HG02870 (cell line): ENCODE data around the gene UNC45A.

Experiments
- ATAC-seq: cut with Tn5 transposase; IDR thresholded peaks from one replicate; pipeline ENCODE4 v1.9.1; 2021; ENCODE audit warnings: mild to moderate bottlenecking, moderate library complexity; ENCODE audit not compliant: unreplicated experiment

The UNC45A gene

DNA sequence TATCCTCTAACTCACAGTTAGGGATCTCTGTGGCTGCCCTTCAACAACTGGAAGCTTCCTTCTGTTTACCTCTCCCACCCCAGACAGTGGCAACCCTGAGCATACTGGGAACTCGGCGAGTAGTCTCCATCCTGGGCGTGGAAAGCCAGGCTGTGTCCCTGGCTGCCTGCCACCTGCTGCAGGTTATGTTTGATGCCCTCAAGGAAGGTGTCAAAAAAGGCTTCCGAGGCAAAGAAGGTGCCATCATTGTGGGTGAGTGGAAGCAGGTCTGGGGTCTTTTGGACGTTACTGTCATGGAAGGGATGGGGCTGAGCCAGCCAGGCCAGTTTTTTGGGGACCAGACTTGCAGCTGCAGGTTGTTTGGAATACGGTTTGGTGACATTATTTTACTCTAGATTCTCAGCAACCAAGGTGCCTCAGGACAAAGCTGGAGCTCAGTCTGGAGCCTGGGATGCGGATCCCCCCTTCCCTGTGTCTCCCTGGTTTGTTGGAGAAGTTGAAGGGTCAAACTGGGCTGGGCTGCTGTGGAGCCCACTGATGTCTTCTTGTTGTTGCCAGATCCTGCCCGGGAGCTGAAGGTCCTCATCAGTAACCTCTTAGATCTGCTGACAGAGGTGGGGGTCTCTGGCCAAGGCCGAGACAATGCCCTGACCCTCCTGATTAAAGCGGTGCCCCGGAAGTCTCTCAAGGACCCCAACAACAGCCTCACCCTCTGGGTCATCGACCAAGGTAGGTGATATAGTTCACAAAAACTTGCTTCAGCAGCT lies 7.5 kb downstream of the UNC45A start:
- no peak for ATAC-seq

- no peak for ATAC-seq
Observed at GRCh38 chr15:90945091-90945490, 10.0 kb downstream of the UNC45A start.

DNA sequence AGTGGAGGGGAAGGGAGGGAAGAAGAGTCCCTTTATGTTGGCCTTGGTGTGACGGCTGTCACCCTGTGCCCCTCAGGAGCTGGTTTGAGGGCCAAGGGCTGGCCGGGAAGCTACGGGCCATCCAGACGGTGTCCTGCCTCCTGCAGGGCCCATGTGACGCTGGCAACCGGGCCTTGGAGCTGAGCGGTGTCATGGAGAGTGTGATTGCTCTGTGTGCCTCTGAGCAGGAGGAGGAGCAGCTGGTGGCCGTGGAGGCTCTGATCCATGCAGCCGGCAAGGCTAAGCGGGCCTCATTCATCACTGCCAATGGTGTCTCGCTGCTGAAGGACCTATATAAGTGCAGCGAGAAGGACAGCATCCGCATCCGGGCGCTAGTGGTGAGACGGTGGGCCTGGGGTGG lies 11.5 kb downstream of the UNC45A start:
- no peak for ATAC-seq

DNA sequence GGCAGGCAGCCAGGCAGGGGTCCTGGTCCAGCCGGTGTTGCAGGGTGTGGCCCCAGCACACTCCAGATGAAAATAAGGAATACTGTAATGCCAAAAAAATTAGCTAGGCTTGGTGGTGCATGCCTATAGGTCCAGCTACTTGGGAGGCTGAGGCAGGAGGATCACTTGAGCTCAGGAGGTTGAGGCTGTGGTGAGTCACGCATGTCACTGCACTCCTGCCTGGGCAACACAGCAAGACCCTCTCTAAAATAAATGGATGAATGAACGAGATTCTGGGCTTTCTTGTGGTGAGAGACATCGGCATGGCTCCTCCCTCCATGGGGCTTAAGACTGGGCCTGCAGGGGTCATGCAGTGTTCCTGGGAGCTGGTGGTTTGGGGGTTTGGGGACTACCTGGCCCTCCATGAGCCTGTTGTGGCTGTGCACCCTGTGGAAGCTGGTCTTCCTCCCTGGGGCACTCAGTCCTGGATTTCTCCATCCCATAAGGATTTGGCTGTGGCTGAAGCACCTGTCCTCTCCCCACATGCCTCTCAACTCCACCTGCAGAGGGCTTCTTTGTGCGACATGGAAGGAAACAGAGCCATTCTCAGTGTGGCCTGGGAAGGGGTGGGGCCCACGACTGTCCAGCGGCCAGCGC lies 12.0 kb downstream of the UNC45A start:
- ATAC-seq = no peak

DNA sequence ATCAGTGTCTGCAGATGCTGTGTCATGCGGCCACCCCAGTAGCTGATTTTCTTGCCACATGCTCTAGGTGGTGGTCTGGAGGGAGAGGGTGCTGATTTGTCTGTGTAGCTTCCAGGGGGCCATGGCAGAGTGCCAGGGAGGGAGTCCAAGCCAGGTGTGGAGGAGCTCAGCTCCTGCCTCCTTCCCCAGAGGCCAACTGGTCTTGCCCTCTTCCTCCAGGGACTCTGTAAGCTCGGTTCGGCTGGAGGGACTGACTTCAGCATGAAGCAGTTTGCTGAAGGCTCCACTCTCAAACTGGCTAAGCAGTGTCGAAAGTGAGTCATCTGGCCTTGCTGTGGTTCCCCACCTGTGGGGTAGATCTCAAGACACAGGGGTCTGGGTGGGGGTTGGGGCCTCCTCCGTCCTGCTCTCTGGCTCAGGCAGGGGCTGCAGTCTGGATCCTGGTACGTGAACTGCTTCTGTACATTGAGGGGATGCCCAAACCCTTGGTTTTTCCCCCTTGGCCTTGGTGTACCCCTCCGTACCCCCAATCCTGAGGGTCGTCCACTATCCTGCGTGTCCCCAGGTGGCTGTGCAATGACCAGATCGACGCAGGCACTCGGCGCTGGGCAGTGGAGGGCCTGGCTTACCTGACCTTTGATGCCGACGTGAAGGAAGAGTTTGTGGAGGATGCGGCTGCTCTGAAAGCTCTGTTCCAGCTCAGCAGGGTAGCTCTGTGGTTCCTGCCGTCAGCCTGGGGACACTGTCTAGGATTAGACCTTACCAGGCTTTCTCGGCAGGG lies 12.7 kb downstream of the UNC45A start:
- no peak for ATAC-seq

DNA sequence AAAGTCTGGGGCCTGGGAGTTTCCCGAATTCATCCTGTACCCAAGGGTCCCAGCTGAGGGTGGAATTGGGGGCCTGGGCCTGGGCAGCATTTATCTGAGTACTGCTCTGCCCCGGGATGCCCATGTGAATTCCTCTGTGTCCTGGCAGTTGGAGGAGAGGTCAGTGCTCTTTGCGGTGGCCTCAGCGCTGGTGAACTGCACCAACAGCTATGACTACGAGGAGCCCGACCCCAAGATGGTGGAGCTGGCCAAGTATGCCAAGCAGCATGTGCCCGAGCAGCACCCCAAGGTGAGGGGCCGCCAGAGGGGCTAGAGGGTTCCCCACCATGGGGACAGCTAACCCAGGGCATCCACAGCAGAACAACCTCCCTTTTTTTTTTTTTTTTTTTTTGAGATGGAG lies 13.4 kb downstream of the UNC45A start:
- no peak for ATAC-seq

DNA sequence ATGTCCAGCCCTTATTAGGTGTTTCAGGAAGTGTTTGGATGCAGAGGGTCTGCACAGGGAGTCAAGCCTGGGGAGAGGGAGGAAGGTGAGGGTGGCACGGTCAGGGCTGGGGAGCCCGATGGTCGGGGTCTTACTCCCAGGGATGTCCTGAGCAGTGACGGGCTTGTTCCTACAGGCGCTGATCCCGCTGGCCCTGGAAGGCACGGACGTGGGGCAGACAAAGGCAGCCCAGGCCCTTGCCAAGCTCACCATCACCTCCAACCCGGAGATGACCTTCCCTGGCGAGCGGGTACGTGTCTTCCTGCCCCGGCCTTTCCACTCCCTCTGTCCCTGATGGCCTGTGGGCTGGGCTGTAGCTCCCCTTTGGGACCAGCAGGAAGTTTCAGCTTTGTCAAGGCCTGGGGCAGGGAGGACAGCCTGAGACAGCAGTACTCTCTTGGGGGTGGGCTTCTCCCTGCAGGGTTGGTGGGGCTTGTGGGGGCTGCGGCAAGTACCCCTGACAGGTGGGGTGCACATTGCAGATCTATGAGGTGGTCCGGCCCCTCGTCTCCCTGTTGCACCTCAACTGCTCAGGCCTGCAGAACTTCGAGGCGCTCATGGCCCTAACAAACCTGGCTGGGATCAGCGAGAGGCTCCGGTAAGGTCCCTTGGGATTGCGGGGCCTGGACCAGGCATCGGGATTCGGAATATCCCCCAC lies 15.0 kb downstream of the UNC45A start:
- no peak for ATAC-seq

DNA sequence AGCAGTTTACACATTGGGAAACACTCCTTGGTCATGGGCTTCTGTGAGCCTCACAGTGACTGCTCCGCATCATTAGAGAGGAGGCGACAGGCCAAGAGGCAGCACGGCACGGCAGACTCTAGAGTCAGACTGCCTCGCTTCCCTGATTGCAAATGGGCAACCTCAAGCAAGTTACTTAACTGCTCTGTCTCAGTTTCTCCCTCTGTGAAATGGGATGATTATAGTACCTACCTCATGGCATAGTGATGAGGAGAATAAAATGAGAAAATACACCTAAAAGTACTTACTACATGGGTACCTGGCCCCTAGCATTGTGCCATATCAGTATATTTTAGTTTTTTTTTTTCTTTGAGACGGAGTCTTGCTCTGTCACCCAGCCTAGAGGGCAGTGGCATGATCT lies 15.6 kb downstream of the UNC45A start:
- ATAC-seq = no peak

DNA sequence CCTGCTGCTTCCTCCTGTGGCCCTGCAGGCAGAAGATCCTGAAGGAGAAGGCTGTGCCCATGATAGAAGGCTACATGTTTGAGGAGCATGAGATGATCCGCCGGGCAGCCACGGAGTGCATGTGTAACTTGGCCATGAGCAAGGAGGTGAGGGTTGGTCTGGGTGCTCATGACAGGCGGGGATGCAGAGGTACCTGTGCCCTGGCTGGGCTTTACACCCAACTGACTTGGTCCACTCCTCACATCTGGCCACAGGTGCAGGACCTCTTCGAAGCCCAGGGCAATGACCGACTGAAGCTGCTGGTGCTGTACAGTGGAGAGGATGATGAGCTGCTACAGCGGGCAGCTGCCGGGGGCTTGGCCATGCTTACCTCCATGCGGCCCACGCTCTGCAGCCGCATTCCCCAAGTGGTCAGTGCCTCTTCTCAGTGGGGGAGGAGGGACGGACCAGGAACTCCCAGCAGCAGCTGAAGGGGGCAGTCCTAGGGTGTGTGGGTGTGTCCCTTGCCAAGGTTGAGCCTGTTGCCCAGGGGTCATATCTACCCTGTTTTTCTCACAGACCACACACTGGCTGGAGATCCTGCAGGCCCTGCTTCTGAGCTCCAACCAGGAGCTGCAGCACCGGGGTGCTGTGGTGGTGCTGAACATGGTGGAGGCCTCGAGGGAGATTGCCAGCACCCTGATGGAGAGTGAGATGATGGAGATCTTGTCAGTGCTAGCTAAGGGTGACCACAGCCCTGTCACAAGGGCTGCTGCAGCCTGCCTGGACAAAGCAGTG lies 18.0 kb downstream of the UNC45A start:
- ATAC-seq = no peak

DNA sequence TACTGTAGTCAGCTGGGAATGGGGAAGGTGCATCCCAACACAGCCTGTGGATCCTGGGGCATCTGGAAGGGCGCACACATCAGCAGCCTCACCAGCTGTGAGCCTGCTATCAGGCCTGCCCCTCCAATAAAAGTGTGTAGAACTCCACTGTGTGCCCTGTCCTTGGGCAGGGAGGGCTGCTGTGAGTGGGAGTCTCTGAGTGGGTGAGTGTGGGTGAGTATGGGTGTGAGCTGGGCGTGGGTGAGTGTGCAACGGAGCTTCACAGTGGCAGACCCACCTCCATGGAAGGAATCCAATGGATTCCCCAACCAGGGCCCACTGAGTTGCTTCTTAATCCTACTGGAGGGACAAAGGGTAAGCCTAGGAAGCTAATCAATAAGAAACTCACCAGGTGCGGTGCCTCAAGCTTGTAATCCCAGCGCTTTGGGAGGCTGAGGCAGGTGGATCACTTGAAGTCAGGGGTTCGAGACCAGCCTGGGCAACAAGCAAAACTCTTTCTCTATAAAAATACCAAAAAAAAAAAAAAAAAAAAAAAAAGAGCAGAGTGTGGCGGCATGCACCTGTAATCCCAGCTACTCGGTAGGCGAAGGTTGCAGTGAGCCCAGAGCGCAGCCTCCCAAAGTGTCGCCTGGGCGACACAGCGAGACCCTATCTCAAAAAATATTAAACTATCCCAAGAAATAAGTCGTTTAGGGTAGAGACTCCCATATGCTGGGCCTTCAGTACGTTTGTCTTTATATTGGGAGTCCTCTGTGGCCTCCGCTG lies 19.0 kb downstream of the UNC45A start:
- ATAC-seq = no peak

- ATAC-seq = peak; percentile 91
Observed at GRCh38 chr15:90954712-90955623, 19.9 kb downstream of the UNC45A start, which contains the start of gene RCCD1. Gene RCCD1, plus strand, starts transcription at chr15:90954884. Its CDS starts 1,851 bp downstream, at chr15:90956735.

- no peak for ATAC-seq
Observed at GRCh38 chr15:90955624-90956273, 20.7 kb downstream of the UNC45A start.

DNA sequence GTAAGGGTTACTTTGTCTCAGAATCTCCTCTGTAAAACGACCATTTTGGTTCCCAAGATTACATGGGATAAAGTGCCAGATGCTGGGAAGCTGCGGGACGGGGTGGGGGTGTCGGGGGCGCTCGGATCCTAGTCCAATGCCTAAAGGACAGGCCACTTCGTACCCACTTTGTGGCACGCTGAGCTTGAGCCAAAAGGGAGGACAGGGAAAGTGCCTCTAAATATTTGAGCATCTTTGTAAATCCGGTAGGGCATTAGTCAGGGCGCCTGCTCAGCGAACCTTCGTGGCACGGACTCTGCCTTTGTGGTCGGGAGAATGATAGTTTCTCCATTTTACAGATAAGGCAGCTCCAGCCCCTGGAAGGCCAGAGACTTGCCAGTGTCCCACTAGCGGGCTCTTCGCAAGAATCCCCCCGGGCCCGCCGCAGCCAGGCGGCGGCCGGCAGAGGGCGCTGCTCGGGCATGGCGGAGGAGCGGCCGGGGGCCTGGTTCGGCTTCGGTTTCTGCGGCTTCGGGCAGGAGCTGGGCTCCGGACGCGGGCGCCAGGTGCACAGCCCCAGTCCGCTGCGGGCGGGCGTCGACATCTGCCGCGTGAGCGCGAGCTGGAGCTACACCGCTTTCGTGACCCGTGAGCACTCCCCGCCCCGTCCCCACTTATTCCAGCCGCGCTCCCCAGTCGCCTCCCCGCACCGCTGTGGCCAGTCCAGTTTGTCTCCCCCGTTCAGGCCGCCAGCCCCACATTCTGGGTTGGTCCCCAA lies 21.4 kb downstream of the UNC45A start:
- ATAC-seq = no peak

- no peak for ATAC-seq
Observed at GRCh38 chr15:90957031-90957790, 22.1 kb downstream of the UNC45A start.

DNA sequence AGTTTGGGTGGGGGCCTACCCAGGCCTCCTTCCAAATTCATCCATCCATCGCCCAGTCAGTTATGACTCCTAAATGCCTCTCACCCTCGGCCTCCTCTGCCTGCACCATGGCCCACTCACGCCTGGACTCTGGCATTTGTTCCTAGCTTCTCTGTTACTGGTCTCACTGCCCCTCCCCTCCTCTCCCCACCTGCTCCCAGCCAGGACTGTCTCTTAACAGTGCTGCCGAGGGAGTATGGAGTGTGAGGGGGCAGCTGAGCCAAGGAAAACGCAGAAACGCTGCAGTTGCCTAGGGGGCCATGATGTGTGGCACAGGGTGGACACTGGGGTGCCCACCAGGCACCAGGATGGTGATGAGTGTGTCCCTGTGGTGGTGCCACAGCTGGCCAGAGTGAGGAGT lies 22.7 kb downstream of the UNC45A start:
- ATAC-seq = no peak

GRCh38 chr15:90959028-90959595 lies 24.0 kb downstream of the UNC45A start:
- ATAC-seq = no peak
